Effector memory CD4-positive, alpha-beta T cell (primary cell): Measurements from ENCODE around the gene B3GLCT.
A peak's percentile ranks its signal among the peaks of the same experiment; 100 is the strongest.
"Not testable (repeated sequence)": the region's sequence is repeated elsewhere in the genome, so short reads cannot be mapped to it uniquely, and the experiment has no call there.

ENCODE experiments used
- DNase-seq, 3 donors: peaks; one replicate each; pipeline ENCODE4 v3.0.0-alpha.2; 2020
- H3K27ac ChIP-seq: 2 replicates; pipeline ENCODE4 v1.7.0; 2013; ENCODE audit warnings: mild to moderate bottlenecking, low read length, moderate library complexity; ENCODE audit not compliant: insufficient read depth, poor library complexity, severe bottlenecking
- H3K27me3 ChIP-seq: replicated peaks from 2 replicates; pipeline ENCODE4 v1.7.0; 2013; ENCODE audit warnings: mild to moderate bottlenecking, low read length; ENCODE audit not compliant: insufficient read depth, control insufficient read depth, poor library complexity, severe bottlenecking
- H3K36me3 ChIP-seq: 2 replicates; pipeline ENCODE4 v1.7.0; 2013; ENCODE audit warnings: mild to moderate bottlenecking, low read length, moderate library complexity; ENCODE audit not compliant: control insufficient read depth, insufficient read depth
- H3K4me1 ChIP-seq: 2 replicates; pipeline ENCODE4 v1.7.0; 2013; ENCODE audit warnings: low read length, mild to moderate bottlenecking; ENCODE audit not compliant: control insufficient read depth, insufficient read depth, poor library complexity, severe bottlenecking
- H3K4me3 ChIP-seq: 2 replicates; pipeline ENCODE4 v1.7.0; 2013; ENCODE audit warnings: low read length, low read depth, mild to moderate bottlenecking; ENCODE audit not compliant: insufficient read depth, poor library complexity, severe bottlenecking
- H3K9me3 ChIP-seq: 2 replicates; pipeline ENCODE4 v1.7.0; 2013; ENCODE audit warnings: mild to moderate bottlenecking, low read length, moderate library complexity; ENCODE audit not compliant: control insufficient read depth

Gene B3GLCT

DNA sequence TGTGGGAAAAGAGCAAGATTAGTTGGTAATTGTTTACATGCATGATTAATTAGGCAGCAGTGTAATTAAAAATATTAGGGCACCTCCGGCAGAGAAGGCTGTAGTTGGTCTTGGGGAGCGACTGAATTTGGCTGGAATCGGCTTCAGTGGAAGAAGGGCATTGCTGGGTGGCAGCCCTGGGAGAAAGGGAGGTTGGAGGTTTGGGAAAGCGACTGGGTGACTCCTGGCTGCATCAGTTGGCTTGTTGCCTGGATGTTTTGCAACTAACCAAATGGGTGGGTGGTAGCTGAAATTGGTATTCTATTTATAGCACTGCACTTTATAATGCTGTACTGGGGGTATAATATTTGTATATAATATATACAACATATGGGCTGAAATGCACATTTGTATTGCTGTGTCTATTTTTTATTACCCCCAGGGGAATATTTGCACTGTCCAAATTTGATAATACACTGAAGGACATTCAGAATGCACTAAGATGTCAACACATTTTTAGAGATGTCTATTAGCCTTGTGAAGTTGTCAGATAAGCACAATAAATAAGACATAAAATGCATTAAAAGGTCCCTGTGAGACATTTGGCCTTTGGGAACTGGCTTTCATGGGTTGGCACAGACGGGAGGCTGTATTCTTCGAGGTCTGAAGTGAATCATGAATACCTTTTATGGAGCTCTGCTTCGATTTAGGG lies 1.7 kb downstream of the B3GLCT start:
- H3K9me3 ChIP-seq = no peaks in the 10 kb centered on the region
- H3K4me3 ChIP-seq = peak overlapping the region; percentile 83
- no peak overlapping the region for H3K27ac ChIP-seq
- DNase-seq = no peak
- H3K27me3 ChIP-seq = no peaks in the 10 kb centered on the region
- H3K36me3 ChIP-seq = no peaks in the 10 kb centered on the region
- H3K4me1 ChIP-seq = peaks cover 4% of the 10 kb centered on the region

DNA sequence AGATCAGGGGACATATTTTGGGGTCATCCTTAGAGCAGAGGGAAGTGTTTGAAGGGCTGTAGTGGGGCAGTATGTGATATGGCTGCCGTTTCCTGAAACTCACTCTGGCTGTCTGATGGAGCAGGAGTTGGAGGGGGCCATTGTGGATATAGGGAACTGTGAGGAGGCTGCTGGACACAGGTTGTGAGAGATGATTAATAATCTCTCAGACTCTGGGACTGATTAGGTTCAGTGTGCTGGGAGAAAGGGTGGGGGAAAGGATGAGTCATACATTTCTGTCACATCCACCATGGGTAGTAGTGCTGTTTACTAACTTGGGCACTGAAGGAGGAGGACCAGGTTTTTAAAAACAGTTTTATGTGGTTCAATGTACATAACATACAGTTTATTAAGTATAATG lies 4.8 kb downstream of the B3GLCT start:
- no peak overlapping the region for H3K27ac ChIP-seq
- no peak overlapping the region for H3K4me3 ChIP-seq
- DNase-seq = no peak
- no peaks in the 10 kb centered on the region for H3K27me3 ChIP-seq
- peaks cover 4% of the 10 kb centered on the region for H3K4me1 ChIP-seq
- no peaks in the 10 kb centered on the region for H3K36me3 ChIP-seq
- H3K9me3 ChIP-seq = no peaks in the 10 kb centered on the region

DNA sequence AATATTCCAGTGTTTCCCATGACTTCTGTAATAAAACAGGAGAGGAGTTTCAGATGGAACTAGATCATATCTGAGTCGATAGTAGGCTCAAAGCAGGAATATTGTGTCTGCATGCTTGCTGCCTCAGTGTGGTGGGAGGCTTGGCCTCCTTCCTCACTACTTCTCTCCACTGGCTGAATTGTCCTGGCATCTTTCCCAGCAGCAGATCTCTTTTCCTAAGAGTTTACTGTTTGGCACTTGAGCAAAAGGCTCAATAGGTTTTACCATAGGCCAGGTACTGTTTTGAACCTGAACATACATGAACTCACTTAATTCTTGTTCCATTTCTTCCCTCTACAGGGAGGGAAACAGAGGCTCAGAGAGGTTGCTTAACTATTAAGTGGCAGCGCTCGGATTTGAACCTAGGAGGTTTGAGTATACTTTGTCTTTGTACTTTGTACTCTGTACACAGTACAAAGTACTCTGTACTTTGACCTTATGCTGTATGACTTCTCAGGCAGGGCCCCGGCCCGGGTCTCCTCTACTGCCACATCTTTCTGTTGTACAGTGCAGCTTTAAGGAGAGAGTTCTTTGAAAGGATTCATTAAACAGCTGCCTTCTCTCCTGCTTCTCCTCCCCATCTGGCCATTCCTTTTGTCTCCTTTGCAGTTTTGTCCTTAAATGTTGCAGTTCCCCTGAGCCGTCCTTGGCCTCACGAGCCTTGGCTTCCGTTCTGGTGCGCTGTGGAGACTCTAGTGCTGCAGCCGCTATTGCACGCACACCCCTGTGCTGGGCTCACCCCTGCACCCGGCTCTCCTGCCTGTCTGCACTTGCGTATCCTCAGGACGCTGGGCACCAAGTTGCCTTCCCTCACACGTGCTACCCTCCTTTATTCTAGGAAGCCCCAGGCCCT lies 8.1 kb downstream of the B3GLCT start:
- no peaks in the 10 kb centered on the region for H3K9me3 ChIP-seq
- no peaks in the 10 kb centered on the region for H3K27me3 ChIP-seq
- no peak overlapping the region for H3K4me3 ChIP-seq
- no peaks in the 10 kb centered on the region for H3K4me1 ChIP-seq
- H3K36me3 ChIP-seq = no peaks in the 10 kb centered on the region
- no peak overlapping the region for H3K27ac ChIP-seq
- no peak for DNase-seq

DNA sequence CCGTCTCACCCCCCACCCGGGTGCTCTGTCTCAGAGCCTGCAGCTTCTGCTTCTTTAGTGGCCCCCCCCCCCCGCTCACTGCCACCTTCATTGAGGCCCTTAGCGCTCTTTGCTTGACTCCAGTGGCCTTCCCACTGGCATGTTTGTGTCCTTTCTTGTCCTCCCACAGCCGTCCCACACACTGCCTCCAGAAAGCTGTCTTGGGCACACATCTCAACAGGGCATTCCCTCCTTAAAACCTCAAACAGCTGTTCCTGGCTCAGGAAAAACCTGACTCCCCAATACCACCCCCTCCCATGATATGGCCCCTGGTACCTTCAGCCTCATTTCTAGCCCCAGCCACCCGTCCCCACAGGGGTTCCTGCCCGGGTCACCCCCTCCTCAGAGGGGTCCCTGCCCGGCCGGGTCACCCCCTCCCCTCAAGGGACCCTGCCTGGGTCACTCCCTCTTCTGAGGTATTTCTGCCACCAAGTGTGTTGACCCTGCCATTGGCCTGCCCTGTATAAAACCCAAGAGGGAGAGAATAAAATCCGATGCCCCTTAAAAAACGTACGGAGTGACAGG lies 8.9 kb downstream of the B3GLCT start:
- Histone ChIP-seq H3K27me3 (no peaks in the 10 kb centered on the region), H3K9me3 (no peaks in the 10 kb centered on the region), H3K36me3 (no peaks in the 10 kb centered on the region), H3K27ac (no peak overlapping the region), H3K4me1 (no peaks in the 10 kb centered on the region), H3K4me3 (no peak overlapping the region)
- no peak for DNase-seq

DNA sequence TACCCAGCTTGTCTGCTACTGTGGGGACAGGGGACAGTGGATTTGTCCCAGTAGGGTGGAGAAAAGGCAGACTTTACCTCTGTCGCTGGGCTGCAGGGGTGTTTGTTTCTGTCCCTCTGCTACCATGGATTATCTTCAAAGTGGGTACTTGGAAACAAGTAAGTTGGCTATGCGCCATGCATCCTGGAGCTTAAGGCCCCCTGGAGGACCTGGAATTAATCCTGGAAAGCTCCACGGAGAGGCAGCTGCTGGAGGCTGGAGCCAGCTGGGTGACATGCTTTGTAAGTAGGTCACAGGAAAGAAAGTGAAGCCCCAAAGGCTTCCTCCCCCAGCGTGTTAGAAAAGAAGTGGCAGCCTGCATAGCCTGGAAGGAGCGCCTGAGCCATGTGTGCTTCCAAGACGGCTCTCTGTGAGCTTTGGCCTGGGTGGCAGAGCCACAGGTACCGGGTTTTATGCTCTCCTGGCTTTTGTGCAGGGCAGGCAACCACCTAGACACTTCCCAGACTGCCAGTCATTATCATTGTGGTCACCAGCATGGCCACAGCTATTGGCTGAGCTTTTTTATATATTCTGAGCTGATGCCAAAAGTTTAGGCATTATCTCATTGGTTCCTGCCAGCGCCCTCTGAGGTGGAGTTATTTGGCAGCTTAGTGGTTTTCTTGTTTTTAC lies 9.5 kb downstream of the B3GLCT start:
- H3K4me3 ChIP-seq = no peak overlapping the region
- H3K9me3 ChIP-seq = no peaks in the 10 kb centered on the region
- no peak overlapping the region for H3K27ac ChIP-seq
- peak in 2 of 3 donors; percentile 6 to 11 for DNase-seq
- no peaks in the 10 kb centered on the region for H3K27me3 ChIP-seq
- no peaks in the 10 kb centered on the region for H3K36me3 ChIP-seq
- no peaks in the 10 kb centered on the region for H3K4me1 ChIP-seq

DNA sequence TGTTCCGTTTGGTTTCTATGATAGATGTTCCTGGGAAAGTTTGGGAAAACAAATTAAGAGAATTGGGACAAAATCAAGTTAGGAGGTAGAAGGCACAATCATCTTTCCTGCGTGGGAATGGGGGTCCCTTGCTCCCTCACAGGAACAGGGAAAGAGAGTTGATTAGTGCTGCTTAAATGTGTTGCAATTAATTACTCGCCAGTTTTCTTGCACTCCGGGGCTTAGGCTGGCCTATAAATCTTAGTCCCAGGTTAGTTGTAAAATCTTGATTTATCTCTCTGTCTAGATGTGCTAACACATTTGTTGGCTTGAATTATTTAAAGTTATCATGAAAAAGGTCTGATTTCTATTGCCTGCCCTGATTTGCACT lies 10.1 kb downstream of the B3GLCT start:
- Histone ChIP-seq H3K27ac (no peak overlapping the region), H3K4me1 (no peaks in the 10 kb centered on the region), H3K9me3 (no peaks in the 10 kb centered on the region), H3K36me3 (no peaks in the 10 kb centered on the region), H3K4me3 (no peak overlapping the region), H3K27me3 (no peaks in the 10 kb centered on the region)
- DNase-seq = no peak

DNA sequence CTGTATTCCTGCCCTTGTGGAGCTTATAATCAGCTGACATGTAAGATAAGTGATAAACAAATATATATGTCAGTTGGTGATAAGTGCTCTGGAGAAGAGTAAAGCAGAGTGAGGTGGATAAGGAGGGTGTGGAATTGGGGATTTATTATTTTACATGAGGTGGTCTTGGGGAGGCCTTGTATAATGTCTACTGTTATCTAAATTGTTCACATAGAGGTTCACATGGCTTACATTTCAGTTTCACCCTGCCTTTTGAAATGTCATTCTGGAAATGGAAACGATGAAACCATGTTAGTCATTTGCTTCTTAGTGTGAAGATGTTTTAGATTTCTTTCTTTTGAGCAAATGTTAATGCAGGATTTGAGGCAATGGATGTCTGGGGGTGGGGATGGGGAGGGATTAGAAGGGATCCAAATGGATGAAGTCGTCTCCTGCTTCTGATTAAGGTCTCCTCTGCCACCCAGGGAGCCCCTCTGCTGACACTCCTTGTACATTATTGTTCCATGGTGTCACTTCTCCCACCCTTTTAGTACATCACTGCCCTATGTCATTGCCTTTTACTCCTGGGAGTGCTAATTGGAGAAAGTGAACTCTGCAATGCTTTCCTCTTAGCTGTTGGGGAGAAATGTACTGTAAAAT lies 14.0 kb downstream of the B3GLCT start:
- no peak overlapping the region for H3K27ac ChIP-seq
- H3K4me1 ChIP-seq = no peaks in the 10 kb centered on the region
- no peaks in the 10 kb centered on the region for H3K9me3 ChIP-seq
- H3K36me3 ChIP-seq = no peaks in the 10 kb centered on the region
- no peak overlapping the region for H3K4me3 ChIP-seq
- no peaks in the 10 kb centered on the region for H3K27me3 ChIP-seq
- DNase-seq = no peak

DNA sequence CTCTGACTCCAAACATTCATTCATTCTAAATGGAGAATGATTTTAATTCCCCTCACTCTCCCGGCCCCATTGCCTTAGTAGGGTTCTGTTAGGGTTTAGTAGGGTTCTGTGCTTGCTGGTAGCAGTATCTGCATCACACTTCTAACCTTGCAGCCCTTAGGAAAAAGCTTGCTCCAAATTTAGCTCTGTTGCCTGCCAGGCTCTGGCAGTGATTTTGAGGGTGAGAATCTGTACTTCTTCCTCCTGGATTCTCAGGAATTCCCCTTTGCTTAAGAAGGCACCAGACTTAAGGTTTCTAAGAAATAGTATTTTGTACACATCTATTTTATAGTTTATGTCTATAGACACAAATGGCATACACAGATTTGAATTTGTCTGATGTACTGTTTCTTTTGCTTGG lies 14.7 kb downstream of the B3GLCT start:
- Histone ChIP-seq H3K27ac (no peak overlapping the region), H3K4me1 (no peaks in the 10 kb centered on the region), H3K4me3 (no peak overlapping the region), H3K9me3 (no peaks in the 10 kb centered on the region), H3K36me3 (no peaks in the 10 kb centered on the region), H3K27me3 (no peaks in the 10 kb centered on the region)
- no peak for DNase-seq

DNA sequence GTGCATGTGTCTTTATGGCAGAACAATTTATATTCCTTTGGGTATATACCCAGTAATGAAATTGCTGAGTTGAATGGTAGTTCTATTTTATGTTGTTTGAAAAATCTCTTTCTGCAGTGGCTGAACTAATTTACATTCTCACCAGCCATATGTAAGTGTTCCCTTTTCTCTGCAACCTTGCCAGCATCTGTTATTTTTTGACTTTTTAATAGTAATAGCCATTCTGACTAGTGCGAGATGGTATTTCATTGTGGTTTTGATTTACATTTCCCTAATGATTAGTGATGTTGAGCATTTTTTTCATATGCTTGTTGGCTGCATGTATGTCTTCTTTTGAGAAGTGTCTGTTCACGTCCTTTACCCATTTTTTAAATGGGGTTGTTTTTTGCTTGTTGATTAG lies 17.1 kb downstream of the B3GLCT start:
- not testable (repeated sequence) for DNase-seq, H3K27me3 ChIP-seq, H3K4me1 ChIP-seq, H3K36me3 ChIP-seq, H3K4me3 ChIP-seq, H3K9me3 ChIP-seq, H3K27ac ChIP-seq
